GM21390 (cell line): ENCODE data around the gene CEP70.

ENCODE experiments used
- ATAC-seq: cut with Tn5 transposase; IDR thresholded peaks from one replicate; pipeline ENCODE4 v1.9.1; 2021; ENCODE audit not compliant: unreplicated experiment

The CEP70 gene

GRCh38 chr3:138452436-138452835, 141.6 kb downstream of the CEP70 start:
- ATAC-seq = no peak

- no peak for ATAC-seq
Measured at GRCh38 chr3:138451595-138452162, 142.4 kb downstream of the CEP70 start.

- no peak for ATAC-seq
Measured at GRCh38 chr3:138450704-138451424, 143.2 kb downstream of the CEP70 start.

GRCh38 chr3:138450181-138450580, 143.9 kb downstream of the CEP70 start:
- no peak for ATAC-seq

GRCh38 chr3:138449490-138449889, 144.6 kb downstream of the CEP70 start:
- no peak for ATAC-seq

GRCh38 chr3:138448631-138449030, 145.4 kb downstream of the CEP70 start:
- no peak for ATAC-seq

- no peak for ATAC-seq
Measured at GRCh38 chr3:138445654-138446053, 148.4 kb downstream of the CEP70 start.

GRCh38 chr3:138445236-138445635, 148.8 kb downstream of the CEP70 start:
- ATAC-seq = no peak
